ENCODE data around the gene SPAG6.
"Not testable (repeated sequence)": the region's sequence is repeated elsewhere in the genome, so short reads cannot be mapped to it uniquely, and the experiment has no call there.

The SPAG6 gene

GRCh38 chr10:22345301-22346095 is at the start of gene SPAG6:
Gene SPAG6 (plus strand): TSS chr10:22345496. CDS start chr10:22345612, 116 bp downstream.
- no peak for DNase-seq (ENCODE audit: low read depth in 2 of 2, low spot score in 1 of 2)

GRCh38 chr10:22301193-22301592 is 44.1 kb upstream of the SPAG6 start:
- no peak for DNase-seq (ENCODE audit: low read depth in 2 of 2, low spot score in 1 of 2)

- DNase-seq (ENCODE audit: low read depth in 2 of 2, low spot score in 1 of 2) = no peak
These were observed 41.8 kb upstream of the SPAG6 start for GRCh38 chr10:22303461-22303860.

GRCh38 chr10:22305721-22306120 is 39.6 kb upstream of the SPAG6 start:
- DNase-seq (ENCODE audit: low read depth in 2 of 2, low spot score in 1 of 2) = no peak

- no peak for DNase-seq (ENCODE audit: low read depth in 2 of 2, low spot score in 1 of 2)
These were observed 36.9 kb upstream of the SPAG6 start for GRCh38 chr10:22308390-22308789.

GRCh38 chr10:22309180-22310000 is 35.9 kb upstream of the SPAG6 start:
- DNase-seq (ENCODE audit: low read depth in 2 of 2, low spot score in 1 of 2) = no peak

GRCh38 chr10:22310012-22310411 is 35.3 kb upstream of the SPAG6 start:
- not testable (repeated sequence) for DNase-seq (ENCODE audit: low read depth in 2 of 2, low spot score in 1 of 2)

GRCh38 chr10:22310928-22311327 is 34.4 kb upstream of the SPAG6 start:
- no peak for DNase-seq (ENCODE audit: low read depth in 2 of 2, low spot score in 1 of 2)

GRCh38 chr10:22314852-22315251 is 30.4 kb upstream of the SPAG6 start:
- no peak for DNase-seq (ENCODE audit: low read depth in 2 of 2, low spot score in 1 of 2)

GRCh38 chr10:22315455-22316285 is 29.6 kb upstream of the SPAG6 start:
- no peak for DNase-seq (ENCODE audit: low read depth in 2 of 2, low spot score in 1 of 2)

- peak in 1 of 2 donors; percentile 63 for DNase-seq (ENCODE audit: low read depth in 2 of 2, low spot score in 1 of 2)
These were observed 28.8 kb upstream of the SPAG6 start, which contains the start of gene COMMD3 for GRCh38 chr10:22316286-22317075. Gene COMMD3 (plus strand): TSS chr10:22316388. CDS start chr10:22316418, 30 bp downstream.

GRCh38 chr10:22317076-22317370 is 28.3 kb upstream of the SPAG6 start:
- DNase-seq (ENCODE audit: low read depth in 2 of 2, low spot score in 1 of 2) = no peak

GRCh38 chr10:22317771-22318565 is 27.3 kb upstream of the SPAG6 start:
- no peak for DNase-seq (ENCODE audit: low read depth in 2 of 2, low spot score in 1 of 2)

GRCh38 chr10:22318772-22319171 is 26.5 kb upstream of the SPAG6 start:
- no peak for DNase-seq (ENCODE audit: low read depth in 2 of 2, low spot score in 1 of 2)

- DNase-seq (ENCODE audit: low read depth in 2 of 2, low spot score in 1 of 2) = no peak
These were observed 25.7 kb upstream of the SPAG6 start for GRCh38 chr10:22319547-22319979.

- no peak for DNase-seq (ENCODE audit: low read depth in 2 of 2, low spot score in 1 of 2)
These were observed 25.2 kb upstream of the SPAG6 start for GRCh38 chr10:22319980-22320558.

- peak in 1 of 2 donors; percentile 41 for DNase-seq (ENCODE audit: low read depth in 2 of 2, low spot score in 1 of 2)
These were observed 24.6 kb upstream of the SPAG6 start, which contains the start of gene BMI1 for GRCh38 chr10:22320591-22321155. Gene BMI1 (plus strand): TSS chr10:22321099. CDS start chr10:22326450, 5,351 bp downstream.

GRCh38 chr10:22321156-22321923 is 24.0 kb upstream of the SPAG6 start:
- no peak for DNase-seq (ENCODE audit: low read depth in 2 of 2, low spot score in 1 of 2)
